Smooth muscle cell (in vitro differentiated cells): ENCODE measurements around the gene ARHGAP10. TPM values are rescaled to one million over a fixed set of nuclear protein-coding genes. Genes with fewer than 3 reads are reported as not detected.

Experiments used
- DNase-seq: peaks from one replicate; lab custom pipeline; 2025; ENCODE audit not compliant: unreplicated experiment; lab: John Stamatoyannopoulos, UW
- H2AFZ ChIP-seq: fragments of 200-600 bp; sonication (generic); 2 replicates; pipeline ENCODE4 v1.6.0; 2016; ENCODE audit warnings: antibody characterized with exemption, low read depth, mild to moderate bottlenecking
- H3F3A ChIP-seq: fragments of 200-600 bp; sonication (generic); 2 replicates; pipeline ENCODE4 v1.6.0; 2017; ENCODE audit warnings: antibody characterized with exemption, low read depth
- H3K27ac ChIP-seq: fragments of 200-600 bp; sonication (generic); 2 replicates; pipeline ENCODE4 v1.5.1; 2016; ENCODE audit warnings: low read depth, mild to moderate bottlenecking
- H3K27me3 ChIP-seq: fragments of 200-600 bp; sonication (generic); 2 replicates; pipeline ENCODE4 v1.6.1; 2016; ENCODE audit warnings: low read depth, mild to moderate bottlenecking
- H3K36me3 ChIP-seq: fragments of 200-600 bp; sonication (generic); 2 replicates; pipeline ENCODE4 v1.5.1; 2016; ENCODE audit warnings: low read depth
- H3K4me1 ChIP-seq: fragments of 200-600 bp; sonication (generic); 2 replicates; pipeline ENCODE4 v1.5.1; 2016; ENCODE audit warnings: low read depth
- H3K4me2 ChIP-seq: fragments of 200-600 bp; sonication (generic); 2 replicates; pipeline ENCODE4 v1.6.0; 2016; ENCODE audit warnings: mild to moderate bottlenecking
- H3K4me3 ChIP-seq: fragments of 200-600 bp; sonication (generic); 2 replicates; pipeline ENCODE4 v1.5.1; 2016; ENCODE audit warnings: mild to moderate bottlenecking
- H3K79me2 ChIP-seq: fragments of 200-600 bp; sonication (generic); 2 replicates; pipeline ENCODE4 v1.6.0; 2016; ENCODE audit warnings: low read depth, mild to moderate bottlenecking
- H3K9ac ChIP-seq: fragments of 200-600 bp; sonication (generic); 2 replicates; pipeline ENCODE4 v1.6.0; 2016; ENCODE audit warnings: low read depth
- H3K9me3 ChIP-seq: fragments of 200-600 bp; sonication (generic); replicated peaks from 2 replicates; pipeline ENCODE4 v1.5.1; 2016; ENCODE audit warnings: low read depth
- H4K20me1 ChIP-seq: fragments of 200-600 bp; sonication (generic); 2 replicates; pipeline ENCODE4 v1.6.0; 2016; ENCODE audit warnings: low read depth
- WGBS: methylation state at CpG from one replicate; pipeline ENCODE4 v1.1.7; 2016; ENCODE audit warnings: low lambda C conversion rate; 5-methylcytosine and 5-hydroxymethylcytosine counted together
- polyA plus RNA-seq: library from polyadenylated mRNA; unstranded; fragments of >200 nt; fragmentation: Nextera tagmentation; extraction: Ambion mirVana; gene quantifications from 2 replicates; pipeline ENCODE4 v1.2.1, GENCODE V29; 2016
- total RNA-seq: library from RNA; depleted of rRNA; stranded (reverse); fragments of >200 nt; gene quantifications from 2 replicates; pipeline ENCODE4 v1.2.3, GENCODE V29; 2014
- TF ChIP-seq, protein P1 (sequence below): fragments of 200-600 bp; sonication (generic); IDR thresholded peaks from 2 replicates; pipeline ENCODE4 v1.5.1; 2017; ENCODE audit warnings: borderline replicate concordance, mild to moderate bottlenecking, antibody characterized with exemption; ENCODE audit not compliant: insufficient read depth, poor library complexity, severe bottlenecking

ARHGAP10 gene
- total and polyA plus RNA-seq, 2 experiments from 2014 or later, result 6.2 to 11.6 TPM

DNA sequence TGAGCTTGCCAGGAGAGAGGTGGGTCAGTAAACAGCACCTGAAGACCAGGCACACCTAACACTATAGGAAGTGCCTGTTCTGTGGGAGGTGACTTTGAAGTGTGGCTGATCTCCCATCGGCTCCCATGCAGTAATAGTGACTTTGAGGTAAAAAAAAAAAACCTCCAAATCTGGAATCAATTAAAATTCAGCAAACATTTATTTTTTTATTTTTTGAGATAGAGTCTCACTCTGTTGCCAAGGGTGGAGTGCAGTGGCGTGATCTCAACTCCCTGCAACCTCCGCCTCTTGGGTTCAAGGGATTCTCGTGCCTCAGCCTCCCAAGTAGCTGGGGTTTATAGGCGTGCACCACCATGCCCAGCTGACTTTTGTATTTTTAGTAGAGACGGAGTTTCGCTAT lies 32.4 kb downstream of the ARHGAP10 start:
- no peaks in the 10 kb centered on the region for H3K9me3 ChIP-seq
- WGBS, result 83% methylated on average over 7 of the region's 7 CpGs
- peaks cover 24% of the 10 kb centered on the region for H3K79me2 ChIP-seq
- H3K4me3 ChIP-seq, result no peak overlapping the region
- H3K9ac ChIP-seq, result no peak overlapping the region
- H3F3A ChIP-seq, result no peaks in the 10 kb centered on the region
- TF ChIP-seq, protein P1, sequence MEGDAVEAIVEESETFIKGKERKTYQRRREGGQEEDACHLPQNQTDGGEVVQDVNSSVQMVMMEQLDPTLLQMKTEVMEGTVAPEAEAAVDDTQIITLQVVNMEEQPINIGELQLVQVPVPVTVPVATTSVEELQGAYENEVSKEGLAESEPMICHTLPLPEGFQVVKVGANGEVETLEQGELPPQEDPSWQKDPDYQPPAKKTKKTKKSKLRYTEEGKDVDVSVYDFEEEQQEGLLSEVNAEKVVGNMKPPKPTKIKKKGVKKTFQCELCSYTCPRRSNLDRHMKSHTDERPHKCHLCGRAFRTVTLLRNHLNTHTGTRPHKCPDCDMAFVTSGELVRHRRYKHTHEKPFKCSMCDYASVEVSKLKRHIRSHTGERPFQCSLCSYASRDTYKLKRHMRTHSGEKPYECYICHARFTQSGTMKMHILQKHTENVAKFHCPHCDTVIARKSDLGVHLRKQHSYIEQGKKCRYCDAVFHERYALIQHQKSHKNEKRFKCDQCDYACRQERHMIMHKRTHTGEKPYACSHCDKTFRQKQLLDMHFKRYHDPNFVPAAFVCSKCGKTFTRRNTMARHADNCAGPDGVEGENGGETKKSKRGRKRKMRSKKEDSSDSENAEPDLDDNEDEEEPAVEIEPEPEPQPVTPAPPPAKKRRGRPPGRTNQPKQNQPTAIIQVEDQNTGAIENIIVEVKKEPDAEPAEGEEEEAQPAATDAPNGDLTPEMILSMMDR, result no peak
- H4K20me1 ChIP-seq, result peaks cover 19% of the 10 kb centered on the region
- H3K27me3 ChIP-seq, result no peaks in the 10 kb centered on the region
- H2AFZ ChIP-seq, result no peak overlapping the region
- DNase-seq, result no peak
- H3K4me1 ChIP-seq, result no peaks in the 10 kb centered on the region
- H3K4me2 ChIP-seq, result no peak overlapping the region
- no peak overlapping the region for H3K27ac ChIP-seq
- H3K36me3 ChIP-seq, result no peaks in the 10 kb centered on the region

DNA sequence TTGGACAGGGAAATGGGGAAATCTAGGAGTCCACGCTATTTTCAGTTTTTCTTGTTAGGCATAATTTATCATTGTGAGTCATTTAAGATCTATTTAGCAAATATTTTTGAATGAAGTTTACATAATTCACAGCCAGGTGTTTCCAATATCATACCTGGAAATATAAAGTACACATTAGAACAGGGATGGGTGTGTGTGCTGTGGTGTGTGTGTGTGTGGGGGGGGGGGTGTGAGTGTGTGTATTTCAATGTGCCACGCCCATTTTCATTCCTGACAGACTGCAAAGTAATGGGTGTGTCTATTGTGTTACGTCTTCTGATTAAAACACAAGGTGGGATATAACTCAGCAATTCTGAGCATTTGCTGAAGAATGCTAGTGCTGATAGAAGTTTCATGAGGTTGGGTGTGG lies 33.2 kb downstream of the ARHGAP10 start:
- Histone ChIP-seq H4K20me1 (peaks cover 15% of the 10 kb centered on the region), H3K79me2 (peaks cover 21% of the 10 kb centered on the region), H3F3A (no peaks in the 10 kb centered on the region), H2AFZ (no peak overlapping the region), H3K36me3 (no peaks in the 10 kb centered on the region), H3K4me2 (no peak overlapping the region), H3K9ac (no peak overlapping the region), H3K4me3 (no peak overlapping the region), H3K4me1 (no peaks in the 10 kb centered on the region), H3K27me3 (no peaks in the 10 kb centered on the region), H3K9me3 (no peaks in the 10 kb centered on the region), H3K27ac (no peak overlapping the region)
- 93% methylated on average over 3 of the region's 3 CpGs for WGBS
- no peak for DNase-seq
- TF ChIP-seq, protein P1, result no peak

DNA sequence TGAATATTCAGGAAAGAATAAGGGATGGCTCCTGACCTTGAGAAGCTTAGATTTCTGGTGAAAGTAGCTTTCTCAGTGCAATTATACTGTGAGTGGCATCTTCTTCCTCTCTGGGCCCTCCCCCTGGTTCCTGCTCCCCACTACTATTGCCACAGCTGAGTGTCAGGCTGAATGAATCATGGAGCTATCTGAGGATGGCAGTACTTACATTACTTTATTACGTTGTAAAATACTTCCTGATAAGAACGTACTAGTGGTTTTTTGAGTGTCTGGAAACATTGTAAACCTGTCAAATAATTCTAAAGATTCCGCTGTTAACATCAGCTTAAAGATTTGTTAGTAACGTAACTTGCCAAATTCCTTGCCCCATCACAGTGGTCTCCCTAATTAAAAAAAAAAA lies 36.2 kb downstream of the ARHGAP10 start:
- Histone ChIP-seq H4K20me1 (peaks cover 12% of the 10 kb centered on the region), H3K9ac (no peak overlapping the region), H3K9me3 (no peaks in the 10 kb centered on the region), H3K79me2 (peaks cover 6% of the 10 kb centered on the region), H3K27me3 (no peaks in the 10 kb centered on the region), H2AFZ (no peak overlapping the region), H3K27ac (peak overlapping the region; percentile 0), H3F3A (peaks cover 12% of the 10 kb centered on the region), H3K4me2 (peak overlapping the region; percentile 42), H3K36me3 (no peaks in the 10 kb centered on the region), H3K4me3 (no peak overlapping the region), H3K4me1 (peaks cover 13% of the 10 kb centered on the region)
- TF ChIP-seq, protein P1, result no peak
- 8% methylated on average over 4 of the region's 4 CpGs for WGBS
- peak; percentile 1 for DNase-seq

DNA sequence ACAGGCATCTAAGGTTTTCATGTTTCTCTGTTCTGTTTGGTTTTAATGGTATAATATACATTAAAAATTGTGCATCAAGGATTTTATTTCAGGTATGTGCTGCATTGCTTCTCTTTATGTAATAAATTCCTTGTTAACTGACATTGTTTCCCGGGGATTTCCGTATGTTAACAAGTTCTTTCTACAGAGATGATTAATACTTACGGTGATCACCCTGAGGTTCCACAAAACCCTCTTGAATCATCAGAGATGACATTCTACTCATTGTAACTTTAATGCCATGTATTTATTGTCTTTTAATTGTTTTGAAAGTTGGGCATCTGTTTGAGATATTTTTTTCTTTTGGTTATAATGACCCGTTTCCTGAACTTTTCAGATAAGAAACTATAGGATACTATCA lies 37.5 kb downstream of the ARHGAP10 start:
- Histone ChIP-seq H3K4me2 (no peak overlapping the region), H3K9me3 (no peaks in the 10 kb centered on the region), H3K27ac (no peak overlapping the region), H3K4me1 (peaks cover 19% of the 10 kb centered on the region), H3K79me2 (peaks cover 6% of the 10 kb centered on the region), H4K20me1 (peaks cover 17% of the 10 kb centered on the region), H3K36me3 (no peaks in the 10 kb centered on the region), H3K4me3 (no peak overlapping the region), H3F3A (peaks cover 25% of the 10 kb centered on the region), H3K27me3 (no peaks in the 10 kb centered on the region), H2AFZ (no peak overlapping the region), H3K9ac (no peak overlapping the region)
- no peak for DNase-seq
- TF ChIP-seq, protein P1, result no peak
- WGBS, result 68% methylated on average over 4 of the region's 4 CpGs
